ENCODE data around the gene CDKAL1. TPM values are rescaled to one million over a fixed set of nuclear protein-coding genes. Genes with fewer than 3 reads are reported as not detected.

The CDKAL1 gene
- total and polyA plus RNA-seq, 9 of the 15 experiments (the other 6 are each of a cell fraction or from before 2014, with no cell fraction given), result 11.2 to 36.3 (median 20.1) TPM

GRCh38 chr6:21121636-21122136, 587.4 kb downstream of the CDKAL1 start:
- Histone ChIP-seq H3K4me1 (replicated peaks in 1 of 2; ENCODE audit: control insufficient read depth in 2 of 2, insufficient read depth in 2 of 2, low read length in 2 of 2) (no peaks in the 10 kb centered on the region), H3K9me1 (ENCODE audit: control insufficient read depth, insufficient read depth, low read length) (no peaks in the 10 kb centered on the region), H3K79me2 (ENCODE audit: control insufficient read depth, insufficient read depth, low read length) (no peaks in the 10 kb centered on the region), H3K9me3 (replicated peaks; ENCODE audit: control insufficient read depth, insufficient read depth, low read depth, low read length) (no peaks in the 10 kb centered on the region), H3K36me3 (ENCODE audit: control insufficient read depth, insufficient read depth, low read length) (no peaks in the 10 kb centered on the region), H3K9ac (ENCODE audit: insufficient read depth in 1 of 2, low read depth in 2 of 2, low read length in 2 of 2) (no peak overlapping the region), H3K27me3 (ENCODE audit: control insufficient read depth in 2 of 2, insufficient read depth in 2 of 2, low read length in 2 of 2) (no peaks in the 10 kb centered on the region), H4K20me1 (replicated peaks; ENCODE audit: control insufficient read depth, insufficient read depth, low read length) (no peaks in the 10 kb centered on the region), H3K4me2 (ENCODE audit: insufficient read depth, low read length) (no peak overlapping the region), H3K27ac (ENCODE audit: extremely low read depth, low read depth, low read length) (no peak overlapping the region), H3K4me3 (no peak overlapping the region), H2AFZ (ENCODE audit: low read depth, low read length) (no peak overlapping the region)
- ATAC-seq, result no peak
- in situ Hi-C loops (cut with MboI), result no loop called here
- WGBS (ENCODE audit: insufficient coverage, low coverage, missing lambda C conversion rate), result 78% methylated on average over 3 of the region's 3 CpGs
- no peak for DNase-seq (ENCODE audit: extremely low read depth in 1 of 4, low spot score in 3 of 4)
- intact Hi-C loops (cut with micrococcal nuclease), result no loop called here
- BruUV-seq (replicated peaks), result no TSS peak
- ChIA-PET CTCF (ENCODE audit: low intra/inter-chr PET ratio) (no interaction called here), POLR2A (no interaction called here)
- no peak for FAIRE-seq
- TF ChIP-seq ZNF408 (CRISPR knock-in tag; IDR thresholded peaks at IDR 0.05; ENCODE audit: low read depth) (no peak), HSF4 (CRISPR knock-in tag; IDR thresholded peaks at IDR 0.05; ENCODE audit: borderline replicate concordance) (no peak), TBP (optimal IDR thresholded peaks at IDR 0.05; ENCODE audit: low read depth, low read length) (no peak), ELF1 (tag; IDR thresholded peaks at IDR 0.05) (no peak), STAG1 (CRISPR knock-in tag; IDR thresholded peaks at IDR 0.05; ENCODE audit: borderline replicate concordance) (no peak), PTBP1 (IDR thresholded peaks at IDR 0.05; ENCODE audit: low read depth, low read length) (no peak), ZBTB11 (CRISPR knock-in tag; IDR thresholded peaks at IDR 0.05) (no peak), ARID1B (IDR thresholded peaks at IDR 0.05) (no peak), STAT6 (CRISPR knock-in tag; IDR thresholded peaks at IDR 0.05) (no peak), GABPB2 (CRISPR knock-in tag; conservative IDR thresholded peaks at IDR 0.05) (no peak), ZEB2 (IDR thresholded peaks at IDR 0.05) (no peak), GATA2 (CRISPR knock-in tag; IDR thresholded peaks at IDR 0.05) (no peak), ZBTB17 (CRISPR knock-in tag; IDR thresholded peaks at IDR 0.05) (no peak), OTX1 (CRISPR knock-in tag; IDR thresholded peaks at IDR 0.05) (no peak), ATF3 (IDR thresholded peaks at IDR 0.05) (no peak), ATF3 (CRISPR knock-in tag; conservative IDR thresholded peaks at IDR 0.05) (no peak), FOS (IDR thresholded peaks at IDR 0.05; ENCODE audit: extremely low read depth, insufficient read length) (no peak), ZNF354B (CRISPR knock-in tag; IDR thresholded peaks at IDR 0.05) (no peak)

Data from K562 (cell line).